ENCODE results near the gene CPNE5. TPM values are rescaled to one million over a fixed set of nuclear protein-coding genes. Genes with fewer than 3 reads are reported as not detected.

Gene CPNE5
- total and polyA plus RNA-seq, 2 donors from 2014 or later = 3.7 to 7.1 TPM

GRCh38 chr6:36743538-36744303 lies 95.5 kb downstream of the CPNE5 start:
- Histone ChIP-seq H3K36me3 (ENCODE audit: control insufficient read depth in 2 of 3, insufficient read depth in 3 of 3, low read length in 3 of 3) (no peaks in the 10 kb centered on the region), H3K4me3 (ENCODE audit: low read length in 3 of 3) (no peak overlapping the region), H3K4me1 (ENCODE audit: control insufficient read depth in 2 of 3, insufficient read depth in 2 of 3, low read depth in 1 of 3, low read length in 3 of 3) (no peaks in the 10 kb centered on the region), H3K9me3 (ENCODE audit: control insufficient read depth in 2 of 3, insufficient read depth in 1 of 3, low read length in 3 of 3) (peaks cover 0 to 2% (median 0%) of the 10 kb centered on the region in 3 donors), H3K9ac (ENCODE audit: low read length in 3 of 3) (no peak overlapping the region), H3K27me3 (ENCODE audit: control insufficient read depth, insufficient read depth, low read length) (no peaks in the 10 kb centered on the region), H3K27ac (ENCODE audit: low read depth in 2 of 2, low read length in 2 of 2) (no peak overlapping the region)
- FAIRE-seq (no peak), DNase-seq (no peak)
- intact Hi-C loops (cut with DNase I) = loop anchor here (10.0 kb wide), 1 partner anchor 49 kb away; the partner anchor contains the start of gene RAB44
- TF ChIP-seq, protein P1, sequence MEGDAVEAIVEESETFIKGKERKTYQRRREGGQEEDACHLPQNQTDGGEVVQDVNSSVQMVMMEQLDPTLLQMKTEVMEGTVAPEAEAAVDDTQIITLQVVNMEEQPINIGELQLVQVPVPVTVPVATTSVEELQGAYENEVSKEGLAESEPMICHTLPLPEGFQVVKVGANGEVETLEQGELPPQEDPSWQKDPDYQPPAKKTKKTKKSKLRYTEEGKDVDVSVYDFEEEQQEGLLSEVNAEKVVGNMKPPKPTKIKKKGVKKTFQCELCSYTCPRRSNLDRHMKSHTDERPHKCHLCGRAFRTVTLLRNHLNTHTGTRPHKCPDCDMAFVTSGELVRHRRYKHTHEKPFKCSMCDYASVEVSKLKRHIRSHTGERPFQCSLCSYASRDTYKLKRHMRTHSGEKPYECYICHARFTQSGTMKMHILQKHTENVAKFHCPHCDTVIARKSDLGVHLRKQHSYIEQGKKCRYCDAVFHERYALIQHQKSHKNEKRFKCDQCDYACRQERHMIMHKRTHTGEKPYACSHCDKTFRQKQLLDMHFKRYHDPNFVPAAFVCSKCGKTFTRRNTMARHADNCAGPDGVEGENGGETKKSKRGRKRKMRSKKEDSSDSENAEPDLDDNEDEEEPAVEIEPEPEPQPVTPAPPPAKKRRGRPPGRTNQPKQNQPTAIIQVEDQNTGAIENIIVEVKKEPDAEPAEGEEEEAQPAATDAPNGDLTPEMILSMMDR (IDR thresholded peaks at IDR 0.05; ENCODE audit: borderline replicate concordance, extremely low read depth, insufficient read depth) = no peak

DNA sequence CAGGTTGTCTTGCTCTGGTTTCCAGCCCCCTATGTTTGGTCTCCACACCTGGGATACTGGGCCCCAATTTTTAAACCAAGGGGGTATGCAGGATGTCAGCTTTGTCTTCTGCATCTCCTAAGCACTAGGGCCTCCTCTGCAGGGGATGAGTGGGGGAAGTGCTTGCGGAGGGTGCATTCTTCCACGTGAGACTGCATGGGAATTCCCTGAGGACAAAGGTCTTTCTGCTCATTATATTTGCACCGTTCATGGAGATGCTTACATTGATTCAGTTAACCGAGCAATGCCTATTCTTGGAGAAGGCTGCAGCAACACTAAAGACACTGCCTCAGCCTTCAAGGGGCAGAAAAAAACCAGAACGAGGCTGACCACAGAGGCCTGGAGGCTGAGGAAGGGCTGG lies 96.2 kb downstream of the CPNE5 start:
- intact Hi-C loops (cut with DNase I) = loop anchor here (10.0 kb wide), 1 partner anchor 48 kb away; the partner anchor contains the start of gene RAB44

GRCh38 chr6:36742146-36742545 lies 97.1 kb downstream of the CPNE5 start:
- H3K9me3 ChIP-seq (ENCODE audit: control insufficient read depth in 2 of 3, insufficient read depth in 1 of 3, low read length in 3 of 3) = no peaks in the 10 kb centered on the region
- intact Hi-C loops (cut with DNase I) = loop anchor here (10.0 kb wide), 1 partner anchor 47 kb away; the partner anchor contains the start of gene RAB44
- no peak overlapping the region for H3K9ac ChIP-seq (ENCODE audit: low read length in 3 of 3)
- TF ChIP-seq, protein P1 (IDR thresholded peaks at IDR 0.05; ENCODE audit: borderline replicate concordance, extremely low read depth, insufficient read depth) = no peak
- no peaks in the 10 kb centered on the region for H3K36me3 ChIP-seq (ENCODE audit: control insufficient read depth in 2 of 3, insufficient read depth in 3 of 3, low read length in 3 of 3)
- H3K4me1 ChIP-seq (ENCODE audit: control insufficient read depth in 2 of 3, insufficient read depth in 2 of 3, low read depth in 1 of 3, low read length in 3 of 3) = no peaks in the 10 kb centered on the region
- no peaks in the 10 kb centered on the region for H3K27me3 ChIP-seq (ENCODE audit: control insufficient read depth, insufficient read depth, low read length)
- FAIRE-seq = no peak
- no peak for DNase-seq
- H3K27ac ChIP-seq (ENCODE audit: low read depth in 2 of 2, low read length in 2 of 2) = no peak overlapping the region
- no peak overlapping the region for H3K4me3 ChIP-seq (ENCODE audit: low read length in 3 of 3)

More for the DNA sequence above, 96.2 kb downstream of the CPNE5 start:
- DNase-seq (no peak), FAIRE-seq (no peak)
- TF ChIP-seq, protein P1 (IDR thresholded peaks at IDR 0.05; ENCODE audit: borderline replicate concordance, extremely low read depth, insufficient read depth) = no peak
- Histone ChIP-seq H3K27me3 (ENCODE audit: control insufficient read depth, insufficient read depth, low read length) (no peaks in the 10 kb centered on the region), H3K27ac (ENCODE audit: low read depth in 2 of 2, low read length in 2 of 2) (no peak overlapping the region), H3K36me3 (ENCODE audit: control insufficient read depth in 2 of 3, insufficient read depth in 3 of 3, low read length in 3 of 3) (no peaks in the 10 kb centered on the region), H3K9ac (ENCODE audit: low read length in 3 of 3) (no peak overlapping the region), H3K4me3 (ENCODE audit: low read length in 3 of 3) (no peak overlapping the region), H3K4me1 (ENCODE audit: control insufficient read depth in 2 of 3, insufficient read depth in 2 of 3, low read depth in 1 of 3, low read length in 3 of 3) (no peaks in the 10 kb centered on the region), H3K9me3 (ENCODE audit: control insufficient read depth in 2 of 3, insufficient read depth in 1 of 3, low read length in 3 of 3) (no peaks in the 10 kb centered on the region)

All from kidney (tissue), 14 donors.